ENCODE results near the gene GRB14.
"Not testable (repeated sequence)": the region's sequence is repeated elsewhere in the genome, so short reads cannot be mapped to it uniquely, and the experiment has no call there.

Gene GRB14

DNA sequence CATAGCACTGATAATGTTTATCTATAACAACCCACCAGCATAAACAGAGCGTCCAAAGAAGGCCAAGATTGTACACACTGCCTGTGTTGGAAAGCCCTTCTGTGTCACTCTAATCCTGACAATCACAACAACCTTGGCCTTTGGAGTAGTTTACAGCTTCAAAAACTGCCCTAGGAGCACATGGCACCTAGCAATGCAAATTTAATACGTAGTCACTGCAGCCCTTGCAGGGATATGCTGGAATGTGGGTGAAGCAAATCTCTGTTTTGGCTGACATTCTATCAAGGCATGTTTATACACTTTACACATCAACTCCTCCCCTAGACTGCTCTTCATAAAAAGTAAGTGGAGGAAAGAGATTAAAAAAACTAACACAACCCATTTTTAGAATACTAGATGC, 66.8 kb downstream of the GRB14 start:
- DNase-seq = peak; percentile 5

GRCh38 chr2:164551519-164551918, 69.8 kb downstream of the GRB14 start:
- no peak for DNase-seq

- DNase-seq = not testable (repeated sequence)
Observed at GRCh38 chr2:164549705-164550104, 71.6 kb downstream of the GRB14 start.

DNA sequence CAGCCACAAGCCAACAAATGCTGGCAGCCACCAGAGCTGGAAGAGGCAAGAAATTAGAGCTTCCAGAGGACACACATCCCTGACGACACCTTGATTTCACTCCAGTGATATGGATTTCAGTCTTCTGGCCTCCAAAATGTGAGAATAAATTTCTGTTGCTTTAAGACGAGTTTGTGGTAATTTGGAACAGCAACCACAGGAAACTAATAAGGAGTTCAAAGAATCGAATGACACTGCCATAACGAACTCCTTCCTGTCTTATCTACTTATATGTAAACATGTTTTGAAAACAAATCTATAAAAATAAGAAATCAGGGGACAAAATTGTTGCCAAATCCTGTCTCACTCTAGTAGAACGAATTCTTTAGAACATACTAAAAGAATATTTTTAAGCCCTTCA, 75.8 kb downstream of the GRB14 start:
- no peak for DNase-seq

DNA sequence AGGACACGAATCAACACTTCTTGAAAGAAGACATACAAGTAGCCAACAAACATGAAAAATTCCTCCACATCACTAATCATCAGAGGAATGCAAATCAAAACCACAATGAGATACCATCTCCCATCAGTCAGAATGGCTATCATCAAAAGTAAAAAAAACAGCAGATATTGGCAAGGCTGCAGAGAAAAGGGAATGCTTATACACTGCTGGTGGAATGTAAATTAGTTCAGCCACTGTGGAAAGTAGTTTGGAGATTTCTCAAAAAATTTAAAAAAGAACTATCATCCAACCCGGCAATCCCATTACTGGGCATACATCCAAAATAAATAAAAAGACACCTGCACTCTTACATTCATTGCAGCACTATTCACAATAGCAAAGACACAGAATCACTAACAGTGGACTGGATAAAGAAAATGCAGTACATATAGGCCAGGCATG, 78.7 kb downstream of the GRB14 start:
- DNase-seq = peak; percentile 70

DNA sequence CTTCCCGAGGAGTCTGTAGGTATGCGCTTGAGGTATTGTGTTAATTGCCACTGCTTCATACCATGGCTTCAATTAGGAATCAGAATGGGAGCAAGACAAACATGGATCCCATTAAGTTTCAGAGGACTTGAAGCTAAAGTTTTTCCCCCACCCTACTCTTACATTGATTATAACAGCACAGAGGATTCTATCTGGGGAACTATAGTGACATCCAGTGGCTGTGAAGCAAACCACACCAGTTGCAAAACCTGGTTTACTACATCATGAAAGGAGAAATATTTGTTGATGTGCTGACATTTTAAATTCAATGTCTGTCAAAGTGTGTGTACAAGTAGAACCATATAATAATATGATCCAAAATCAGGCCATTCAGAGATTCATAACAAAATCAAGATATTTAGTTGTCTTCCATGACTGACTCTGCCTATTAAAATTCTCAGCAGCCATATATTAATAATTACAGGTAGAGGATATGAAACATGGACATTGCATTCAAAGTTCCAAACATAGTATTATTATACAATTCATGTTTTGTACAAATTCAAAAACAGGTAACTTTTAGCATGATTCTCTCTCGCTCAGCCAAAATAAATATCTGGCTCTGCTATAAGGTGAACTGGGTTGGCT, 82.9 kb downstream of the GRB14 start:
- peak; percentile 50 for DNase-seq

GRCh38 chr2:164535280-164536025, 85.8 kb downstream of the GRB14 start:
- no peak for DNase-seq

DNA sequence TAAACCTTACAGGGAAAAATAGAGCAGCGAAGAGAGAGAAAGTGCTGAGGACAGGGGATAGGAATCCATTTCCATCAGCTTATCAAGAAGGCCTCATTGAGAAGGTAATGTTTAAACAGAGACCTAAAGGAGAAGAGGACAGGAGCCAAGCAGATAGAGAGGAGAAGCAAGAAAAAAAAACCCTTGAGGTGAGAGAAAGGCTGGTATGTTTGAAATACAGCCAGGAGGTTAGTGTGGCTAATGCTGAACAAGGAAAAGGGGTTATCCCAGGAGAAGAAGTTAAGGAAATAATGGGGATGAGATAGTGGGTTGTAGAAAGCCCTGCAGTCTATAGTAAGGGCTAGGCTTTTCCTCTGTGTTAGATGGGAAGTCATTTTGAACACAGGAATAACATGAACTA, 90.8 kb downstream of the GRB14 start:
- no peak for DNase-seq

DNA sequence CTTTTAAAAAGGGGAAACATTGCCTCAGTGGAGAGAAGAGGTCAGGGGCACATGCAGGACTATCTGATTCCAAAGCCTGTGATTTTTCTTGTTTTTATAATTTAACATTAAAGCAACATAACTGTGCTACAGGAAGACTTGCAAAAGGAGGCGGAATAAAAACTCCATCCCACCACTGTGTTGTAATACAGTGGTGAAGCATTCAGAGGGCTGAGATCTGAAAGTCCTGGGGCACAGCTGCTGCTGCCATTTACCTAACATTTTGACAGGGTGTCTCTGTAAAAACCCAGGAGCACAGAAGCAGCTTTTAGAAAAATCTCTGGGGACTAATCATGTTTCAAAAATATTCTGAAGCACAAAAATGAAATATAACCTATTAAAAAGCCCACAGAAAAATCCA, 97.6 kb downstream of the GRB14 start:
- DNase-seq = no peak

- peak; percentile 51 for DNase-seq
Observed at GRCh38 chr2:164523009-164523408, 98.3 kb downstream of the GRB14 start.

DNA sequence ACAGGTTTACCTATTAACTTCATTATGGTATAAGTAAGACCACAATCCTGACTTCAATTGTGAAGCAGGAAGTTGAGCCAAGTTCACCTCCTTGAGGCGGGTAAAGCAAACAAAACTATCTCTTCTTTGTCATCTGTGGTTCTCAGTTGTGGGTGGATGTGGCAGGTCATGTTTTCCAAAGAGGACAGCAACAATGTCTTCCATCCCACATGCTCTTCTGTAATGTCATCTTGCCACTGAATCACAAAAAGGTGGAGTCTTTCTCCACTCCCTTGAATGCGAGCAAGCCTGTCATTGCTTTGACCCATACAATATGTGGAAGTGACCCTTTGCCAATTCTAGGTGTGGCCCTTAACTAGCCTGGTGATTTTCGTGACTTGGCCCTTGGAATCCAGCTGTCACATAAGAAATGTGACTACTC, 98.7 kb downstream of the GRB14 start:
- DNase-seq = no peak

DNA sequence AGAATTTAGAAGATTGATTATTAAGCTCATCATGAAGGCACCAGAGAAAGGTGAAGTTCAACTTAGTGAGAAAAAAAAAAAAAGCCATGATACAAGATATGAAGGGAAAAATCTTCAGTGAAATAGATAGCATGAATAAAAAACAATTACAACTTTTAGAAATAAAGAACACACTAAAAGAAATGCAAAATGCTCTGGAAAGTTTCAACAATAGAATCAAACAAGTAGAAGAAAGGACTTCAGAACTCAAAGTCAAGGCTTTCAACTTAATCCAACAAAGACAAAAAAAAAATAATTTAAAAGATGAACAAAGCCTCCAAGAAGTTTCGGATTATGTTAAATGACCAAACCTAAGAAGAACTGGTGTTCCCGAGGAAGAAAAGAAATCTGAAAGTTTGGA, 105.5 kb downstream of the GRB14 start:
- no peak for DNase-seq

DNA sequence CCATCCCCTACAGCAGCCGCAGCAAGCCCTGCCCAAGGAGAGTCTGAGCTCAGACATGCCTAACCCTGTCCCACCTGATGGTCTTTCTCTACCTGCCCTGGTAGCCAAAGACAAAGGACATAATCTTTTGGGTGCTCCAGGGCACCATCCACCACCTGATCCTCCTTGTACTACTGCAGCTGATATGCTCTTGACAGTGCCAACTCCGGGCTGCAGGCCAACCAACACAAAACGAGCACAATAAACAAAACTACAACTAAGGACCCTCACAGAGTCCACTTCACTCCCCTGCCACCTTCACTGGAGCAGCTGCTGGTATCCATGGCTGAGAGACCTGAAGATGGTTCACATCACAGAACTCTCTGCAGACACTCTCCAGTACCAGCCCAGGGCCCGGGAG, 106.3 kb downstream of the GRB14 start:
- DNase-seq = no peak

GRCh38 chr2:164514491-164514890, 106.8 kb downstream of the GRB14 start:
- DNase-seq = peak; percentile 86

GRCh38 chr2:164512871-164513270, 108.4 kb downstream of the GRB14 start:
- no peak for DNase-seq

GRCh38 chr2:164511738-164512137, 109.5 kb downstream of the GRB14 start:
- DNase-seq = no peak

DNA sequence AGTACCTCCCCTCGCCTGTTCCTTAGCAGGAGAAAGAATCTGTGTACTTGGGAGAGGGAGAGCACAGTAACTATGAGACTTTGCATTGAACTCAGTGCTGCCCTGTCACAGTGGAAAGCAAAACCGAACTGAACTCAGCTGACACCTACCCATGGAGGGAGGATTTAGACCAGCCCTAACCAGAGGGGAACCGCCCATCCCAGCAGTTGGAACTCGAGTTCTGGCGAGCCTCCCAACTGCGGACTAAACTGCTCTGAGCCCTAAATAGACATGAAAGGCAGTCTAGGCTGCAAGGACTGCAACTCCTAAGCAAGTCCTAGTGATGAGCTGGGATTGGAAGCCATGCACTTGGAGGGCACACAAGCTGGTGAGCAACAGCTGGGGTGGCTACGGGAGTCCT, 110.4 kb downstream of the GRB14 start:
- no peak for DNase-seq

GRCh38 chr2:164509137-164509877, 112.0 kb downstream of the GRB14 start:
- DNase-seq = no peak

DNA sequence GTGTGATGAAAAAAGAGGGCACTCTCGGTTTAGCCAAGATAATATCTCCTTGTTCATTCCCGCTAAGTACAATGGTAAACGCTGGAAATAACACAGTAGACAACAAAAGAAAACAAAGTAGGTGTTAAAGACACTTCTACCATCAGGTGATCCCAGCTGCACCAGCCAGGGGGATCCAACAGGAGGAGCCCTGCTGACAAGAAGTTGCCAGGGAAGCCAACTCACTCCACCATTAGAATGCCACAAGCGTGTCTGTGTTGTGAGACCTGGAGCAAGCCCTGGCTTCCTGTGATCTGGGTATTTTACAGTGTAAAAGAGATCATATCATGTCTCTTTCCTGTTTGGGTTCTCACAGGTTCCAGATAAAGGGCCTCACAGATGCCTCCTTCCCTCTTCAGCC, 117.0 kb downstream of the GRB14 start:
- no peak for DNase-seq

- DNase-seq = no peak
Observed at GRCh38 chr2:164498836-164499235, 122.4 kb downstream of the GRB14 start.

- DNase-seq = no peak
Observed at GRCh38 chr2:164496881-164497280, 124.4 kb downstream of the GRB14 start.

DNA sequence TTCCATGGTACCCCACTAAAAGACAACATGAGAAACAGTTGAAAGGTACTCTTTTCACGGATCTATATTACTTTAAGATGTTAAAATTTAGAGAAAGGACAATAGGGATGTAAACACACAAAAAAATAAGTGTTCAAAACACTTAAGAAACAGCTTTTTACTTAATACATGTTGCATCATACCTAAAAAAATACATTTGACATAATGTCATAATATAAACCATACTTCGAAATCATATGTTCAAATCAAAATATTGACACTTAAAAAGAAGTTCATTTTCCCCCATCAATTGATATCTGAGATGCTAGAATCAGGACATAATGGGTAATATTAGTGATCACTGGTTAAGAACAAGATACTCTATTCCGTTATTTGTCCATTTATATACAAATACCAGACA, 124.9 kb downstream of the GRB14 start:
- DNase-seq = no peak

DNA sequence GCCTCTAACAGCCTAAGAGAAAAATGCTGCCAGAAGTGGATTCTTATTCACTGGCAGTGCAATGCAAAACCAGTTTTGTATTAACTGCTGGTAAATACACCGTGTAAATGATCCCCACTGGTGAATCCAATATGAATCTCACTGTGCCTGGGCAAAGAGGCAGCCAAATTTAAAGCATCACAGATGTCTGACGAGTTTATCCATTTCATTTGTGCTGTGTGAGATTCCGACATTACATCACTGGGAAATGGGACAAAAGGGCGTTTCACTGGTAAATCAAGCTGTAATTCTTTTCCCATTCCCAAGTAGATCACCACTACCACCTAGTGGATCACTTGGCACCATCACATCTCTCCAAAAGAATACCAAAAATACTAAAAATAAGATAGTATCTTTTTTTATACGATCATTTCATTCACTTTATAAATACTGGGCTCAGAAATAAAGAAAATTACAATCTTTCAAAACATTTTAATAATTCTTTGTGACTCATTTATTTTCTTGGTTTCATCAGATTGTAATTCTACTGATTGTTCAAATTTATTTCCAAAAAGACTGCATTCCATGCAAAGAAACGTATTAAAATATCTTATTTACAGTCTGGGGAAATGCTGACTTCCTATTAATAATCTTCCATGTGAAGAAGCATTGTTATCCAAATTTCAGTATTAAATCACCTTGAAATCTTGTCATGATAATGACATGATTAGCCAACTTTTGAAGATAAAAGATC, 125.6 kb downstream of the GRB14 start:
- DNase-seq = peak; percentile 65
